Left ventricle myocardium inferior (tissue), 1 donor: ENCODE measurements around the gene FAF1. TPM values are rescaled to one million over a fixed set of nuclear protein-coding genes. Genes with fewer than 3 reads are reported as not detected.

Source experiments
- DNase-seq: peaks from one replicate; pipeline ENCODE4 v3.0.0-alpha.2; 2020
- H3K27ac ChIP-seq: fragments of 200-600 bp; replicated peaks from 2 replicates; pipeline ENCODE4 v1.8.0; 2021
- H3K27me3 ChIP-seq: fragments of 200-600 bp; 2 replicates; pipeline ENCODE4 v1.8.0; 2021; ENCODE audit warnings: low read depth
- H3K36me3 ChIP-seq: fragments of 200-600 bp; 2 replicates; pipeline ENCODE4 v1.8.0; 2021
- H3K4me1 ChIP-seq: fragments of 200-600 bp; 2 replicates; pipeline ENCODE4 v1.8.0; 2021
- H3K4me3 ChIP-seq: fragments of 200-600 bp; 2 replicates; pipeline ENCODE4 v1.8.0; 2021; ENCODE audit warnings: mild to moderate bottlenecking, moderate library complexity
- H3K9me3 ChIP-seq: fragments of 200-600 bp; replicated peaks from 2 replicates; pipeline ENCODE4 v1.8.0; 2021
- intact Hi-C: fragments of 100-400 bp; cut with micrococcal nuclease; formaldehyde crosslinking; loops from one replicate; pipeline ENCODE4 v1.11.0; 2022
- total RNA-seq: library from RNA; stranded (reverse); fragmentation: NEBNext Ultra II Directional; extraction: Animal tissue kit (Norgen Biotek cat#: 25700); gene quantifications from one replicate; pipeline ENCODE4 v1.2.1, GENCODE V29; 2021
- TF ChIP-seq, protein P1 (sequence below): fragments of 200-600 bp; IDR thresholded peaks from 2 replicates; pipeline ENCODE4 v1.8.0; 2021; ENCODE audit warnings: antibody characterized with exemption, mild to moderate bottlenecking, borderline replicate concordance
- donor health status: DM: no; HTN: yes; CAD: no; lungs with severe emphysema.

Gene FAF1
- total RNA-seq, 1 donor from 2014 or later, result 80.0 TPM

DNA sequence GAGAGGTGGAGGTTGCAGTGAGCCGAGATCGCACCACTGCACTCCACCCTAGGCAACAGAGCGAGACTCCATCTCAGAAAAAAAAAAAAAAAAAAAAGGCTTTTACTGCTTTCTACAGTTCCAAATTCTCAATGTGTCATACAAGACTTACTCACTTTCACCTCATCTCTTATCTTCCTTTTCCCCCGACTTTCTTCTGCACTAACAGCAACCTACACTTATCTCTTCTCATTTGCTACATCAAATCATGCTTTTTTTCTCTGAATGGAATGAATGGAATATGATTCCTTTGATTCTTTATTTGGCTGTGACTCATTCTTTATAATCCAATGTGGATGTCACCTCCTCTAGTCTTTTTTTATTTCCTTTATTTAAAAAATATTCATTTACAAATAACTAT lies 368.5 kb downstream of the FAF1 start:
- no peak for DNase-seq
- H3K36me3 ChIP-seq, result peaks cover 62% of the 10 kb centered on the region
- intact Hi-C loops, result no loop called here

DNA sequence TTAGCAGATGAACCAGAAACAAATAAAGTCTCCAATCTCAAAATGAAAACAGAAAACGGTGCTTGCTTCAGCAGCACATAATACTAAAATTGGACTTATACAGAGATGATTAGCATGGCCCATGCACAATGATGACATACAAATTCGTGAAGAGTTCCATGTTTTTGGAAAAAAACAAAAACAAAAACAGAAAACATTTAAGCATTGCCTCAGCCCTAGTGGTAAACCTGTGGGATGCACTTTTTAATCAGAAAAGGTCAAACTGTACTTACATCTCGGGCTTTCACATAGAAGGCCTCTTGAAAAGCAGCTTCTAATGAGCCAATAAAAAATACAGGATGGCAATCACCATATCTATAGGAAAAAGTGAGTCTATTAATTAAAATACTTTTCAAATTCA lies 377.7 kb downstream of the FAF1 start:
- TF ChIP-seq, protein P1, sequence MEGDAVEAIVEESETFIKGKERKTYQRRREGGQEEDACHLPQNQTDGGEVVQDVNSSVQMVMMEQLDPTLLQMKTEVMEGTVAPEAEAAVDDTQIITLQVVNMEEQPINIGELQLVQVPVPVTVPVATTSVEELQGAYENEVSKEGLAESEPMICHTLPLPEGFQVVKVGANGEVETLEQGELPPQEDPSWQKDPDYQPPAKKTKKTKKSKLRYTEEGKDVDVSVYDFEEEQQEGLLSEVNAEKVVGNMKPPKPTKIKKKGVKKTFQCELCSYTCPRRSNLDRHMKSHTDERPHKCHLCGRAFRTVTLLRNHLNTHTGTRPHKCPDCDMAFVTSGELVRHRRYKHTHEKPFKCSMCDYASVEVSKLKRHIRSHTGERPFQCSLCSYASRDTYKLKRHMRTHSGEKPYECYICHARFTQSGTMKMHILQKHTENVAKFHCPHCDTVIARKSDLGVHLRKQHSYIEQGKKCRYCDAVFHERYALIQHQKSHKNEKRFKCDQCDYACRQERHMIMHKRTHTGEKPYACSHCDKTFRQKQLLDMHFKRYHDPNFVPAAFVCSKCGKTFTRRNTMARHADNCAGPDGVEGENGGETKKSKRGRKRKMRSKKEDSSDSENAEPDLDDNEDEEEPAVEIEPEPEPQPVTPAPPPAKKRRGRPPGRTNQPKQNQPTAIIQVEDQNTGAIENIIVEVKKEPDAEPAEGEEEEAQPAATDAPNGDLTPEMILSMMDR, result no peak
- no peak for DNase-seq
- H3K4me1 ChIP-seq, result no peaks in the 10 kb centered on the region
- H3K4me3 ChIP-seq, result no peak overlapping the region
- H3K27ac ChIP-seq, result no peak overlapping the region
- H3K36me3 ChIP-seq, result peaks cover 20% of the 10 kb centered on the region
- intact Hi-C loops, result no loop called here
- H3K9me3 ChIP-seq, result no peaks in the 10 kb centered on the region
- no peaks in the 10 kb centered on the region for H3K27me3 ChIP-seq

More for the DNA sequence above, 368.5 kb downstream of the FAF1 start:
- no peak overlapping the region for H3K4me3 ChIP-seq
- TF ChIP-seq, protein P1, result no peak
- no peaks in the 10 kb centered on the region for H3K27me3 ChIP-seq
- no peaks in the 10 kb centered on the region for H3K4me1 ChIP-seq
- H3K27ac ChIP-seq, result no peak overlapping the region
- H3K9me3 ChIP-seq, result no peaks in the 10 kb centered on the region

DNA sequence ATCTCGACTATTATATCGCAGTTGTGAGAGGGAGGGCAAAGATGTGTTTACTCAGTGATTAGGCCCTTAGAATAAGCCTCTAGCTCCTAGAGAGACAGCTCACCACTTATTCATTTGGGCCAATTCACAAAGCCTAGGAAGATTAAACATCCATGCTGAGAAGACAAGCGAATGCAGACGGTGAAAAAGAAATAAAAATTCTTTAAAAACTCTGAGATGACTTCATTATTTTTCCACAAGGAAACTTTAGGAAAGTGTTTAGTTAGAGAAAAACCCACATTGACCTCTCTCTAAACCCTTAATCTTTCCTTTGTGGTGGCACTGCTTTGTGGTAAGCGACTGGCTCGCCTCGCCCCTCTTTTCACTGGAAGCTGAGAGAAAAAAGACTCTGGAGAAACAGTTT lies 390.0 kb downstream of the FAF1 start:
- intact Hi-C loops, result no loop called here

DNA sequence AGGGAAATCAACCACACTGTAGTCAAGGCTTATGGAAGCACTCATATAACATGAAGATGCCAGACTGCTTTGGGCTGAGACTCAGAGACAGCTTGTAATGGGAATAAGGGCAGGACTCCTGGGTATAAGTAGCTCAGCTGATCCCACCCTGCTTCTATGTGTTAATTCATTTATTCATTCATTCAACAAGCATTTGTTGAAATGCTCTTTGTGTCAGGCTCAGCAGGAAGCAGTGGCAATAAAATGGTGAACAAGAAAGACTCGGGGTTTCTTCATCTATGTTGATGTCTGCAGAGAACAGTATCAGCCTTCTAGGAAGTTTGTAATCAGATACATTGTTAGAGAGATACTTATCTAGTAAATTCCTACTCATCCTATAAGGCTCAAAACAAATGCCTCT lies 391.3 kb downstream of the FAF1 start:
- no peaks in the 10 kb centered on the region for H3K9me3 ChIP-seq
- H3K27me3 ChIP-seq, result no peaks in the 10 kb centered on the region
- no peak overlapping the region for H3K4me3 ChIP-seq
- intact Hi-C loops, result no loop called here
- DNase-seq, result no peak
- H3K4me1 ChIP-seq, result no peaks in the 10 kb centered on the region
- peaks cover 34% of the 10 kb centered on the region for H3K36me3 ChIP-seq
- no peak overlapping the region for H3K27ac ChIP-seq
- TF ChIP-seq, protein P1, result no peak

More for the DNA sequence above, 390.0 kb downstream of the FAF1 start:
- Histone ChIP-seq H3K4me3 (no peak overlapping the region), H3K4me1 (no peaks in the 10 kb centered on the region), H3K36me3 (peaks cover 36% of the 10 kb centered on the region), H3K27me3 (no peaks in the 10 kb centered on the region), H3K27ac (no peak overlapping the region), H3K9me3 (no peaks in the 10 kb centered on the region)
- TF ChIP-seq, protein P1, result no peak
- DNase-seq, result no peak

DNA sequence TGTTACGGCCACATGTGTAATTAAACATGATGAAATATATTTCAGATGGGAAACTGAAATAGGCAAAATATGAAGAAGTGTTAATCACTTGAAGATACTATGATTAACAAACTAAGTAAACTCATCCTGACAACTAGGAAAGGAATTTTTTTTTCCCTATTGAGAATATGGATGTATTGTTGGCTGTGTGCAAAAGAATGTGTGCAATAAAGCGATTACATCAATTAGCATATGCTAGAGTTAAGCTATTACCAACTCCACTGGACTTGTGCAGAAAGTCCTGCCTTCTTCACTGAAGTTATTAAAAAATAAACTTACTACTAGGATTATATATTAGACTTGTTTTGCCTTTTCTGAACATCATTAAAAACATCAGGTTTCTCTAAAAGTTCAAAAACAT lies 393.7 kb downstream of the FAF1 start:
- TF ChIP-seq, protein P1, result no peak
- intact Hi-C loops, result no loop called here
- DNase-seq, result no peak
- no peaks in the 10 kb centered on the region for H3K27me3 ChIP-seq
- no peaks in the 10 kb centered on the region for H3K9me3 ChIP-seq
- H3K27ac ChIP-seq, result no peak overlapping the region
- H3K4me3 ChIP-seq, result no peak overlapping the region
- no peaks in the 10 kb centered on the region for H3K4me1 ChIP-seq
- H3K36me3 ChIP-seq, result peaks cover 41% of the 10 kb centered on the region

DNA sequence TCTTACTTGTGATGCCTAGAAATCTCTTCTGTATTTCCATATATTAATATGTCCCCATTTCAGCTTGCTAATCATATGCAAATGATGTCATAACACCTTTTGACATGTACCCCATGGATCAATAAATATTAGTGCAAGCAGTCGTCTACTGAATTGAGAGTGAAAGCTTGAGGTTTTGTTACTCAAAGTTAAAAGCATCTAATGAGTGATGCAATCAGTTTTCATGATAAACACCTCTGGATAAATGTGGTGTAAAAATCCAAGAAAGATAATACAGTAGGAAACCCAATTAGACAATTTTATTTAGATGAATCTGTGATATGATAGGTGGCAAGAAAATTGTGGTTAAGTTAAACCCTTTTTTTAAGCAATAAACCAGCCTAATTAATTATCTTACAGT lies 395.6 kb downstream of the FAF1 start:
- no peak for DNase-seq
- H3K27ac ChIP-seq, result no peak overlapping the region
- H3K27me3 ChIP-seq, result no peaks in the 10 kb centered on the region
- H3K9me3 ChIP-seq, result no peaks in the 10 kb centered on the region
- intact Hi-C loops, result no loop called here
- H3K4me3 ChIP-seq, result no peak overlapping the region
- peaks cover 7% of the 10 kb centered on the region for H3K4me1 ChIP-seq
- TF ChIP-seq, protein P1, result no peak
- peaks cover 52% of the 10 kb centered on the region for H3K36me3 ChIP-seq
